GM18517 (cell line): ENCODE measurements around the gene DNAH3.
"Not testable (repeated sequence)": the region's sequence is repeated elsewhere in the genome, so short reads cannot be mapped to it uniquely, and the experiment has no call there.

Experiments used
- ATAC-seq: cut with Tn5 transposase; IDR thresholded peaks from one replicate; pipeline ENCODE4 v1.9.1; 2021; ENCODE audit warnings: mild to moderate bottlenecking, moderate library complexity; ENCODE audit not compliant: unreplicated experiment

The DNAH3 gene

DNA sequence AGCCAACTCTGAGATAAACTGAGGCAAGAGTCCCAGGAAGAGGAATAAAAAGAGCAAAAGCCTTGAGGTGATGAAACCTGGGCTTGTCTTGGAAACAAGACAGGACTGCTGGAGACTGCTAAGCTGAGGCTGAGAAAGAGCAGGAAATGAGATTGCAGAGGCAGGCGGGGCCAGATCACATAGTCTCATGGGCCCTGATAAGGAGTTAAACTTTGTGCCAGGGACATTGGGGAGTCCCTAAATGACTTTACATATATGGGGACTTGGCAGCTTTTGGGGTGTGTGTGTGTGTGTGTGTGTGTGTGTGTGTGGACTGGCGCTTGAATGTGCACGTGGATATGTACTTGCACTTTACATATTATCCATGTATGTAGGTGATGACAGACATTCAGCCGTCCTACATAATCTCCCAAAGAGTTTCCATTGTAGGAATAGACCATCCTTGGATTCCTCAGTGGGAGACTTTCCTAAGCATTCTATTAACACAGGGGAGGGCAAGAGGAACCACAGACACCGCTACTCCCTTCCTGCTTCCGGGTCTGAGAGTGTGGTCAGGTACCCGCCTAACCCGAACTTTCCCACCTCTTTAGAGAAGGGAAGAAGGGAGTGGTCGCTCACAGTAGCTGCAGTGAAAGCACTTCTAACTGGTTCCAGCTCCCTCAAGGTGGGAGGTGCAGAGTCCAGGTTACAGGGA lies 127.0 kb downstream of the DNAH3 start:
- no peak for ATAC-seq

DNA sequence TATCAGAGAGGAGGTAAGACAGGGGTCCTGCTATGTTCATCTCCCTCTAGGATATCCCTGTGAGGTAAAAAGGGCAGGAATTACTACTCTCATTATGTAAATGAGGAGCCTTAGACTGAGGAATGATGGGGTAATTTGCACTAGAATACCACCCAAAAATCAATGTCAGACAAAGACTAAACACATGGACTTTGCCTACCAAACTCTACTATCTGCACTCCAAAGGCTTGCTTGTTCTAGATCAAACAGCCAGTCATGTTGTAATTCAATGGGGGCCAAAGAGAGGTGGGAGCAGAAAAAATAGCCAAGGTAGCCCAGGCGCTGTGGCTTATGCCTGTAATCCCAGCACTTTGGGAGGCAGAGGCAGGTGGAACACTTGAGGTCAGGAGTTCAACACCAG lies 129.3 kb downstream of the DNAH3 start:
- no peak for ATAC-seq

DNA sequence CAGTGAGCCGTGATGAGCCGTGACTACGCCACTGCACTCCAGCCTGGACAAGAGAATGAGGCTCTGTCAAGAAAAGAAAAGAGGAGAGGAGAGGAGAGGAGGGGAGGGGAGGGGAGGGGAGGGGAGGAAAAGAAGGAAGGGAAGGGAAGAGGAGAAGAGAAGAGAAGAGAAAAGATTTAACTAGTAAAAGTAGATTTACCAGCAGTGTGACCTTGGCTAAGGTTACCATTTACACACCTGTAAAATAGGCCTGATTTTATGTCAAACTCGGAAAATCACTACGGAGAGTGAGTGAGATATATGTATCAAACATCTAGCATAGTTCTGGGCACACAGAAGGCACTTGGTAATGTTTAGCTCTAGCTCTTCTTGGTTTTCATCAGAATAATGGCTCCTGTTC lies 140.8 kb downstream of the DNAH3 start:
- ATAC-seq: no peak

DNA sequence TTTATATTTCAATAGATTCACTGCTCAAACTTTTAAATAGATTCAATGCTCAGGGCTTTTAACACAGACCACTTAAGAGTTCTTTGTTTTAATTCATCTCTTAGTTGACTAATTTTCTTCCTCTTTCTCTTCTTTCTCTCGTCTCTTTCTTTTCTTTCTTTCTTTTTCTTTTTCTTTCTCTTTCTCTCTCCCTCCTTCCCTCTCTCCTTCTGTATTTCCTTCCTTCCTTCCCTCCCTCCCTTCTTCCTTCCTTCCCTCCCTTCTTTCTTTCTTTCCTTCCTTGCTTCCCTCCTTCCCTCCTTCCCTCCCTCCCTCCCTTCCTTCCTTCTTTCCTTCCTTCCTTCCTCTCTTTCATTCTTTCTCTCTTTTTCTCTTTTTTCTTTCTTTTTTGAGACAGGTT lies 145.6 kb downstream of the DNAH3 start:
- no peak for ATAC-seq

DNA sequence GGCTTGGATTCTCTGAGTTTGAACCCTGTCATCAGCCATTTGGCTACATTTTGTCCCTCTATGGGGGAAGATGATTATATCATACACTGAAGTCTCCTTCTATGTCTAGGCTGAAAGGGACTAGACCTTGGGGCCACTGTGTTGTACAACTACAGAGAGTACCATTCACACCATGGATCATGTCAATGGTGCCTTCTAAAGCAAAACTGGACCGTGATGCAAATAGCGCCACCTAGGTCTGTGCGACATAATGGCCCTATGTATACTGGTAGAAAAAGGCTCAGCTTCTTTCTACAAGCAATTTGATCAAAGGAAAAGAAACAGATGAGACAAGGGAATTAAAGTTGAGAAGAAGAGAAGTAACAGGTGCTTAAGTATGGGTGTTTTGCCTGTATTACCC lies 149.4 kb downstream of the DNAH3 start:
- no peak for ATAC-seq

DNA sequence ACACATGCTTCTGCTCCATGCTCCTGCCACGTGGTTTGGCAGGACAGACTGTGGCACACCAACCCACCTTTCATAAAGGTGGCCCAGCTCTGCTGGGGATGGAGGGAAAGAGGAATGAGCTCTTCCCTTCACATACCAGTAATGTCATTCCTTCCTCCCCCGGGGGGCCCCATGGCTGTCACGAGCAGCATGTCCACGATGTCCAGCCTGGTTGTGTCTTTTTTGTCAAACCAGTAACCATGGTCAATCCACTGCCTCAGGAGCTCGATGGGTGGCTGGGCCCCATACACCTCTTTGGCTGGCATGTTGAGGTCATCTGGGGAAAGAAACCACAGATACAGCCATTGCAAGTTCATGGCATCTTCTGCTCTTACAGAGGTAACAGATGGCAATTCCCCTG lies 153.5 kb downstream of the DNAH3 start:
- ATAC-seq: no peak

DNA sequence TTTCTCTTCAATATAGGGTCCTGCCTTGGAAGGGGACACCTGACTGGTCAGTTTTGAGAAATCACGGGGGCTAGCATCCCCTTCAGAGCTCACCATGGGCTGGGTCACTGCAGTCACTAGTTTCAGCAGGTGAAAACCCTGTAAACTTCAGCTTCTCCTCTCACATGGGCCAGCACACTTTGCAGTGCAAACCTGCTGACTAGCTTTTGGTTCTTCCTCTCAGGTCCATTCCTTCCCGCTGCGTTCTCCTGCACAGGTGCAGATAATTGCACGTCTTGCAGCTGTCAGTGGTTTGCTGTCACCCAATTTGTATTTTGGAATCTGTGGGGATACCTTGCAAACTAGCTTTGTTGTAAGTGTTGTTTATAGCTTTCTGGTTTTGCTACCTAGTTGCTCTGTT lies 154.9 kb downstream of the DNAH3 start:
- no peak for ATAC-seq

DNA sequence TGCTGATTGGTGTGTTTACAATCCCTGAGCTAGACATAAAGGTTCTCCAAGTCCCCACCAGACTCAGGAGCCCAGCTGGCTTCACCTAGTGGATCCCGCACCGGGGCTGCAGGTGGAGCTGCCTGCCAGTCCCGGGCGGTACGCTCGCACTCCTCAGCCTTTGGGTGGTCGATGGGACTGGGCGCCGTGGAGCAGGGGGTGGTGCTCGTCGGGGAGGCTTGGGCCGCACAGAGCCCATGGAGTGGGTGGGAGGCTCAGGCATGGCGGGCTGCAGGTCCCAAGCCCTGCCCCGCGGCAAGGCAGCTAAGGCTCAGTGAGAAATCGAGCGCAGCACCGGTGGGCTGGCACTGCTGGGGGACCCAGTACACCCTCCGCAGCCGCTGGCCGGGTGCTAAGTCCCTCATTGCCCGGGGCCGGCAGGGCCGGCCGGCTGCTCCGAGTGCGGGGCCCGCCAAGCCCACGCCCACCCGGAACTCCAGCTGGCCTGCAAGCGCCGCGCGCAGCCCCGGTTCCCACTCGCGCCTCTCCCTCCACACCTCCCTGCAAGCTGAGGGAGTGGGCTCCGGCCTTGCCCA lies 161.1 kb downstream of the DNAH3 start:
- ATAC-seq: not testable (repeated sequence)

DNA sequence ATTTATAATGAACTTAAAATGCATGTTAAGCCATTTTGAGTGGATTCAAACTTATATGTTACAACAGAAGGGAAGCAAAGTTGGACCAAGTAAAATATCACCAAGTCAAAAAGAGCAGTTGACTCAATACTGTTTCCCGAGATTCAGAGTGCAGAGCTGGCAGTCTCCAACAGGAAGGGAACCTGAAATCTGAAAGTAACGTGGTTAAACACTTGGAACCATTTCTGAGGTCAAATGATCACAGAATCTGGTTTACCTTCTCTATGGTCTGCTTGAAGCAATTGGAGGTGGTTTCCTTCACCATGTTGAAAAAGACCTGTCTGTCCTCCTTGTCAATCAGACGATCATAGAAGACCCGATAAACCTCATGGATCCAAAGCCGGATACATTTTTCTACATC lies 163.6 kb downstream of the DNAH3 start:
- no peak for ATAC-seq

DNA sequence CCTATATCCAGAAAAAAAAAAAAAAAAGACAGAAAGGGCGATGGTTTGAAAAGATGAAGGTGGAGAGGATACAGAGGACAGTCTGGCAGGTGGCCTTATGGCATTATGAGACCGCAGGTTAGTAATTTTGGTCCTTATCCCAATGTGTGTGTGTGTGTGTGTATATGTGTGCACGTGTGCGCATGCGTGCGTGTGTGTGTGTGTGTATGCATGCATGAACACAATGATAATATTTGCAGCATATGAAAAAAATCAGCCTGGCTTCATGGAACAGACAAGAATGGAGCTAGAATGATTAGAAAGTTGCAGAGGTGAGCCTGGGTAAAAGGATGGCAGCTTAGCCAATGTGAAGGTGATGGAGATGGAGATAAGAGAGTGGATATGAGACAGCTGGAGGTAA lies 166.6 kb downstream of the DNAH3 start:
- no peak for ATAC-seq

DNA sequence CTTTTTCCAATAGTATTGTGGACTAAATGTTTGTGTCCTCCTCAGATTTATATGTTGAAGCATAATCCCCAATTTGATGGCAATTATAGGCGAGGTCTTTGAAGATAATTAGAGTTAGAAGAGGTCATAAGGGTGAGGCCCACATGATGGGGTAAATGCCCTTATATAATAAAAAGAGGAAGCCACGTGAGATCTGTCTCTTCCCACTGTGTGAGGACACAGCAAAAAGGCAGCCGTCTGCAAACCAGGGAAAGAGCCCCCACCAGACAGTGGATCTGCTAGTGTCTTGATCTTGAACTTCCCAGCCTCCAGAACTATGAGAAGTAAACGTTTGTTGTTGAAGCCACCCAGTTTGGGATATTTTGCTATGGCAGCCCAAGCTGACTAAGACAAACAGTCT lies 174.1 kb downstream of the DNAH3 start:
- ATAC-seq: no peak

DNA sequence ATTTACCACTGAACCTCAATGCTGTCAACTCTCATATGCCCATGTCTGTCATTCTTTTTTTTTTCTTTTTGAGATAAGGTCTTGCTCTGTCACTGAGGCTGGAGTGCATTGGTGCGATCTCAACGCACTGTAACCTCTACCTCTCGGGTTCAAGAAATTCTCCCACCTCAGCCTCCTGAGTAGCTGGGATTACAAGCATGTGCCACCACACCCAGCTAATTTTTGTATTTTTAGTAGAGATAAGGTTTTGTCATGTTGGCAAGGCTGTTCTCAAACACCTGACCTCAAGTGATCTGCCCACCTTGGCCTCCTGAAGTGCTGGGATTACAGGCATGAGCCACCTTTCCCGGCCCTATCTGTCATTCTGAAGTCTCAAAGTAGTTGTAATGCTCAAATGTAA lies 177.4 kb downstream of the DNAH3 start:
- not testable (repeated sequence) for ATAC-seq

DNA sequence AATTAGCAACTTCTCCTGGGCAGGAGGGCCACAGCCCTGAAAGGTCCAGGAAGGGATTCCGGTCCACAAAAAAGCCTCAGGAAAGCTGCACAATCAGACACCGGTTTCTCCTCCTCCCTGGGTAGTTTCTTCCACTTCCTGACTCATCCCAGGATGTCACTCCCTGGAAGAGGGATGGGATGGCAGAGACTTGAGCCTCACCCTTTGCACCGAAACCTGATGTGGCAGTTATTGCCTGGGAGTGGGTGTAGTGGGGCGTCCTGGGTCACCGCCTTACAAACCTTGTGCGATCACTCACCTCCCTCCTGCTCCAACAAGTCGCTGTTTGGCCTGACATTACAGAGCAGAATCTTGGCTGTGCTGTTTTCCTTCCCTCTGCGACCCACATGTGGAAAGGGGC lies 179.2 kb downstream of the DNAH3 start:
- no peak for ATAC-seq

DNA sequence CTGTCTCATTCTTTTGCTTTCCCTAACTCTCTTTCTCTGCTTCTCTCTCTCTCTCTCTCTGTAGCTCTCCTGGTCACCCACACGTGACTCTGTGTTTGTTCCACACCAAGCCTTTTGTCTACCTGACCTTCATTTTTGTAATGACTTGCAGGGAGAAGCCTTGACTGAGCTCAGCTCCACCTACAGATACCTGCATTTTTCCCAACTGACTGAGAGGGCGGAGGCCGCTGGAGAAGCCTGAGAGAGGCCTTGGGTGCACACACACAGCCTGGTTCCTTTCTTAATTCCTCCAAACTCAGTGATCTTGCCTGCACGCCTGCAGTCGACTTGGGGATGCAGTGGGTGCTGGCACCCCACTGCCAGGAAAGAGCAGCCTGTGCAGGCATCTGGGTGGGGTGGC lies 181.3 kb downstream of the DNAH3 start:
- no peak for ATAC-seq

DNA sequence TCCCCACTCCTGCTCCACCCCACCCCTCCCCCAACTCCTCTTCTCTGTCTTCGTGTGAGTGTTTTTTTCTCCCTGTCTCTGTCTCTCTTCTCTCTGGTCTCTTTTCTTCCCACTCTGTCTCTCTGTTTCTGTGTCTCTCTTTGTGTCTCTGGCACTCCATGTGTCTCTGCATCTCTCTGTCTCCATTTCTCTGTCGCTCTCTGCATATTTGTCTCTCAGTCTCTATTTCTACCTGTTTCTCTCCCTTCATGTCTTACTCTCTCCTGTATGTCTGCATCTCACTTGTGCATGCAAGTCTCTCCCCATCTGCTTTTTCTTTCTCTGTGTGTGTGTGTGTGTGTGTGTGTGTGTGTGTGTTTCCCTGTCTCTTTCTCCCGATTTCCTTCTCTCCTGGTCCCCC lies 181.9 kb downstream of the DNAH3 start:
- no peak for ATAC-seq

DNA sequence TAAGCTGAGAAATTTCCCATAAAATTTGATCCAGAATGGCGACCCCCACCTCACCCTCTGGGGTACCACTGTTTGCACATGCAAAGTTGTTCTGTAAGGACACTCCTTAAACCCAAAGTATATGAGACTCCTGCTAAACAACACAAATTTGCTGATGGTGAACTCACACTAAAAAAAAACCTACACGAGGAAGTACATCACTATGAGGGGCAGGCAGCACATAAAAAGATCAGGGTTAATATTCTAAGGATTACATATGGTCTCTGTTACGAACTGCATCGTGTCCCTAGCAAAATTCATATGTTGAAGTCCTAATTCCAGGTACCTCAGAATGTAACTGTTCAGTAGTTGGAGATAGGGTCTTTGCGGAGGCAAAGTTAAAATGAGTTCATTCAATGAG lies 189.7 kb downstream of the DNAH3 start:
- ATAC-seq: no peak

DNA sequence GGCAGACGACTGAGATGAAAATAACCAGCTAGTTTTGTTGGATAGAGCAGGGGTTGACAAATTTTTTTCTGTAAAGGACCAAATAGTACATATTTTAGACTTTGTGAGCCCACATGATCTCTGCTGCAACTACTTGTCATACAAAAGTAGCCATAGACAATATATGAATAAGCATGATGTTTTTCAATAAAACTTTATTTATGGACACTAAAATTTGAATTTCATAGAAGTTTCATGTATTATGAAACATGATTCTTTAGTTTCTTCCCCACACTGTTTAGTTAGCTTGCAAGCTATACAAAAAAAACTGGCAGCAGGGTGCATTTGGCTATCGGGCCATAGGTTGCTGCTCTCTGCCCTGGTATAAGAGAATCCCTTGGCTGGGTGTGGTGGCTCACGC lies 193.5 kb downstream of the DNAH3 start:
- ATAC-seq: no peak

DNA sequence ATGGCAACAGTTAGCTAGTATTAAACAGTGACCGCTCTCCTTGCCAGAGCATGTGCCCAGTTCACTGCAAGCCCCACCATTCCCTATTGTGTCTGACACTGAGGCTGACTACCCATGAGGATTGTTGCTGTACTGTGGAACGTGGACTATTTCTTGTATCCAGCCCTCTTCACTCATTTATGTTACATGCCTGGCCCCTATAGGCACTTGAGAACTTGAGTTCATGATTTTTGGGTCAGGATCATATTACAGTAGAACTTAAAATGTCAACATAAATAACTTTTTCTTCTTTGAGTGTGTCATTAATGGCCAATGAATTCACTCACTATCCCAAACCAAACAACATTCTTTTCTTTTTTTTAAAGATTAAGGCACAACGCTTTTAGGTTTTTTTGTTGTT lies 194.3 kb downstream of the DNAH3 start:
- no peak for ATAC-seq

DNA sequence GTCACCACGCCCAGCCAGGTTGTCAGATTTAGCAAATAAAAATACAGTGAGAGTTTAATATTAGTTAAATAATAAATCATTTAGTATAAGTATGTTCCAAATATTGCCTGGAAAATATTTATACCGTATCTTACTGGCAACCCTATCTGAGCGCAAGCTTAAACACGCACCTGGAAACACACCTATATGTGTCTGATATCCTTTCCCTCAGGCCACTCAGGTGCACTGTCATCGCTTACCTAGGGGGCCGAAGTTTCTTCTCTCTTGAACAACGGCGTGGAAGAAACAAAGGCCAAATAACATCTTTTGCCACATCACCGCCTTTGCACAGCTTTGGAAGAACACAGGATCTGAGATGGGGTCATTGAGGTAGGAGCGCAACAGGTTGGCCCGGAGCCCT lies 196.1 kb downstream of the DNAH3 start:
- ATAC-seq: no peak

DNA sequence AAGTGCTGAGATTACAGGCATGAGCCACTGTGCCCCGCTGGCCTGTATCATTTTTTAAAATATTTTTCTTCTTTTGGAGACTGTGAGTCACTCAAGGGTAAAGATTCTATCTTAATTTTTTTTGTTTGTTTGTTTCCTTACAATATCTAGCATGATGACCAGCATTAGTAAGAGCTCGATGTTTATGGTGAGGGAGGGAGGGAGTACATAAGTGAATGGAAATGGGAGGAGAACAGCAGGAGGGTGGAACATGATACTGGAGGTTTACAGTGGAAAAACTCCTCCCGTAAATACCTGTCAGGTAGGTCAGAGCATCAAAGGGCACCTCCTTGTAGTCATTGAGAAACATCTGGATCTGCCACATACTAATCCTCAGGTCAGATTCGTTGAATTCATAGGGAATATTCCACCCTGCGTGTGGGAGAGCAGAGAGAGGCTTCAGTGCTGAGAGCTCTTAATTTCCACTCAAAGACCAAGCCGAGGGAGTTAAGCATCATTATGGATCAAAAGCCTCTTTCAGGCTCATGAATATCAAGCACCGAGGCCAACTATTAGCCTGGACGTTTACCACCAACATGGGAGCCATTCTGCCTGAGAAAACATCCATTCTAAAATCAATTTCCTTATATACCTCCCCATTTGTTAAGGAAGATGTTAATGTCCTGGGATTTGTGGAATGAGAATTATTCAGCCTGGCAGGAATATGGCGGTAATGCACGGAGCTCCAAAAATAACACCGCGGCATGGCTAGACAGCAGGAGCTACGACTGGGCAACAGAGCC lies 198.3 kb downstream of the DNAH3 start:
- ATAC-seq: no peak

DNA sequence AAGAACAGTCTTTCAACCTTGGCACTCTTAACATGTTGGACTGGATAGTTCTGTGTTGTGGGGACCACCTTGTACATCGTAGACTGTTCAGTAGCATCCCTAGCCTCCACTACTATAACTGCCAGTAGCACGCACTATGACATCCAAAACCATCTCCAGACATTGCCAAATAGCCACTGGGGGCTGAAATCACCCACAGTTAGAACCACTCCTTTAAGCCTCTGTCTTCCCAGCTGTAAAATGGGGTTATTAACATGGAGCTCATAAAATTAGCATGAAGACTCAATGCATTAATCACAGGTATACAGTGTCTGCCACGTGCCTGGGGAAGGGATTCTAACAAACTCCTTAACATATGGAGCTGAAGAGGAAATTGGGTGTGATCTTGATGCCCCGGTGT lies 200.4 kb downstream of the DNAH3 start:
- ATAC-seq: no peak

DNA sequence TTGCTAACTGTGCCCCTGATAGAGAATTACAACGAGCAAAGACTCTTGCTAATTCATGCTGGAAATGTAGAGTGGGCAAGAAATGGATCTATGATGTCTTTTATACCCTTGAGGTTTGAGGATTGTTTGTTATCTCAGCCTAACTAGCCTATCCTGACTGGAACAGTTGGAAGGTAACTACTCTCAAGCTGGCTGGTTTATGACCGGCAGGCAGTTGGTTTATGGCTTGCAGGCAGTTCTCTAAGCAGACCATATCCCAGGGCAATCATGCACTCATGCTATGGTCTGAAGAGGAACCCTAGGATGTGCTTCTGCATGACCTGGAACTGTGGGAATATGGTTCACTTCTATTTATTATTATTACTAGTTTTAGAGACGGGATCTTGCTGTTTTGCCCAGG lies 201.0 kb downstream of the DNAH3 start:
- ATAC-seq: no peak
